K562 (cell line): Measurements from ENCODE around the gene ZSWIM4. TPM values are rescaled to one million over a fixed set of nuclear protein-coding genes. Genes with fewer than 3 reads are reported as not detected.
A peak's percentile ranks its signal among the peaks of the same experiment; 100 is the strongest.
"Not testable (repeated sequence)": the region's sequence is repeated elsewhere in the genome, so short reads cannot be mapped to it uniquely, and the experiment has no call there.

Experiments used
- ATAC-seq: fragments of 200-7000 bp; cut with Tn5 transposase; 3 replicates; pipeline ENCODE4 v1.9.1; 2020; ENCODE audit warnings: moderate library complexity
- BruUV-seq: library from RNA; stranded (reverse); fragments of 400-500 nt; replicated peaks from 2 replicates; lab custom pipeline; 2021; lab: Mats Ljungman, UMichigan
- CTCF ChIA-PET: fragments of 300-600 bp; formaldehyde crosslinking; extraction: SDS; loops from one replicate; lab custom pipeline; 2021; ENCODE audit warnings: low intra/inter-chr PET ratio; lab: Yijun Ruan, JAX
- POLR2A ChIA-PET: fragments of 300-600, 350-650 bp; sonication (Branson Sonifier 250); formaldehyde crosslinking; extraction: SDS; loops from one replicate; lab custom pipeline; 2021; ENCODE audit warnings: antibody characterized with exemption, inconsistent platforms; lab: Yijun Ruan, JAX
- DNase-seq, 4 experiments: peaks; one replicate each; pipeline versions ENCODE4 v3.0.0 to v3.0.0-alpha.2; 2011 to 2018; ENCODE audit warnings: low spot score in 3 of 4, mixed read lengths in 3 of 4; ENCODE audit errors: extremely low read depth in 1 of 4
- FAIRE-seq: peaks from 2 replicates; lab custom pipeline; 2011; peaks lifted over from hg19 to GRCh38; lab: Jason Lieb, UNC
- H2AFZ ChIP-seq: 2 replicates; pipeline ENCODE4 v1.6.0; 2011; ENCODE audit warnings: low read depth, low read length, control low read depth, inconsistent platforms
- H3K27ac ChIP-seq: fragments of 200-600 bp; 3 replicates; pipeline ENCODE4 v1.8.0; 2011; ENCODE audit warnings: low read depth, mild to moderate bottlenecking, control low read depth, inconsistent platforms, low read length, moderate library complexity, mixed read lengths; ENCODE audit errors: extremely low read depth
- H3K27me3 ChIP-seq, 2 experiments: fragments of 300-600 bp in 1 of 2; 2 replicates in 1 of 2; 3 replicates in 1 of 2; pipeline versions ENCODE4 v1.6.0 to v1.8.0; 2011; ENCODE audit warnings: inconsistent platforms in 2 of 2, low read length in 2 of 2, mild to moderate bottlenecking in 1 of 2, mixed read lengths in 1 of 2, moderate library complexity in 1 of 2; ENCODE audit not compliant: control insufficient read depth in 2 of 2, insufficient read depth in 2 of 2
- H3K36me3 ChIP-seq: fragments of 300-600 bp; 3 replicates; pipeline ENCODE4 v1.8.0; 2011; ENCODE audit warnings: mild to moderate bottlenecking, low read length, inconsistent platforms; ENCODE audit not compliant: control insufficient read depth, insufficient read depth
- H3K4me1 ChIP-seq, 2 experiments: fragments of 200-600 bp in 1 of 2; replicated peaks in 1 of 2; 2 replicates in 1 of 2; 3 replicates in 1 of 2; pipeline versions ENCODE4 v1.5.1 to v1.8.0; 2011; ENCODE audit warnings: inconsistent platforms in 2 of 2, low read length in 2 of 2, mild to moderate bottlenecking in 1 of 2, mixed read lengths in 1 of 2, moderate library complexity in 1 of 2; ENCODE audit not compliant: control insufficient read depth in 2 of 2, insufficient read depth in 2 of 2
- H3K4me2 ChIP-seq: 2 replicates; pipeline ENCODE4 v1.6.1; 2011; ENCODE audit warnings: low read length, control low read depth, inconsistent platforms, mixed read lengths; ENCODE audit not compliant: insufficient read depth
- H3K4me3 ChIP-seq: fragments of 200-600 bp; sonication (generic), shearing (Covaris generic); 2 replicates; pipeline ENCODE4 v1.5.1; 2016; ENCODE audit warnings: control low read depth, inconsistent platforms
- H3K79me2 ChIP-seq: fragments of 200-600 bp; 3 replicates; pipeline ENCODE4 v1.8.0; 2011; ENCODE audit warnings: low read length, inconsistent platforms; ENCODE audit not compliant: control insufficient read depth, insufficient read depth
- H3K9ac ChIP-seq, 2 experiments: 2 replicates each; pipeline versions ENCODE4 v1.6.0 to v1.6.1; 2011; ENCODE audit warnings: low read depth in 2 of 2, low read length in 2 of 2, control low read depth in 1 of 2, inconsistent platforms in 1 of 2, mild to moderate bottlenecking in 1 of 2, mixed read lengths in 1 of 2; ENCODE audit not compliant: insufficient read depth in 1 of 2
- H3K9me1 ChIP-seq: one replicate; pipeline ENCODE4 v1.6.0; 2011; ENCODE audit warnings: inconsistent platforms, mild to moderate bottlenecking, low read length, moderate library complexity; ENCODE audit not compliant: control insufficient read depth, insufficient read depth
- H3K9me3 ChIP-seq: replicated peaks from 2 replicates; pipeline ENCODE4 v1.5.1; 2011; ENCODE audit warnings: low read depth, low read length, inconsistent platforms; ENCODE audit not compliant: control insufficient read depth, insufficient read depth
- H4K20me1 ChIP-seq: replicated peaks from 2 replicates; pipeline ENCODE4 v1.6.1; 2011; ENCODE audit warnings: low read length, inconsistent platforms, mixed read lengths; ENCODE audit not compliant: control insufficient read depth, insufficient read depth
- BHLHE40 ChIP-seq: IDR thresholded peaks from 2 replicates; pipeline ENCODE4 v1.6.1; 2011; ENCODE audit warnings: low read length, improper control_type of control experiment
- CBX5 ChIP-seq: IDR thresholded peaks from 2 replicates; pipeline ENCODE4 v1.6.1; 2014; ENCODE audit warnings: low read depth, borderline replicate concordance
- EGR1 ChIP-seq: fragments of 450-650 bp; conservative IDR thresholded peaks from 2 replicates; pipeline ENCODE4 v1.6.1; 2017; ENCODE audit warnings: mild to moderate bottlenecking
- FOSL1 ChIP-seq: fragments of 200-800 bp; sonication (Bioruptor generic); conservative IDR thresholded peaks from 2 replicates; pipeline ENCODE4 v1.6.1; 2016; ENCODE audit warnings: missing genetic modification characterization, missing compliant biosample characterization
- GATA2 ChIP-seq: sonication (generic); formaldehyde crosslinking; IDR thresholded peaks from 2 replicates; pipeline ENCODE4 v1.4.0; 2020; ENCODE audit warnings: mild to moderate bottlenecking, missing genetic modification reagents
- HNRNPH1 ChIP-seq: fragments of 200-400 bp; formaldehyde crosslinking; optimal IDR thresholded peaks from 2 replicates; pipeline ENCODE3; 2017; ENCODE audit warnings: low read depth, mild to moderate bottlenecking, low read length, moderate library complexity
- ILF3 ChIP-seq: fragments of 450-650 bp; IDR thresholded peaks from 2 replicates; pipeline ENCODE4 v1.6.1; 2018; ENCODE audit warnings: antibody characterized with exemption, mild to moderate bottlenecking, moderate library complexity, borderline replicate concordance
- NR4A1 ChIP-seq, 2 experiments: fragments of 250-450 bp in 1 of 2; fragments of 450-650 bp in 1 of 2; sonication (Bioruptor Pico) in 1 of 2; IDR thresholded peaks; 2 replicates each; pipeline versions ENCODE4 v1.4.0 to v1.6.1; 2016 to 2020; ENCODE audit warnings: mild to moderate bottlenecking in 2 of 2, missing compliant biosample characterization in 1 of 2, missing genetic modification characterization in 1 of 2, moderate library complexity in 1 of 2
- POU5F1 ChIP-seq: fragments of 150-350 bp; IDR thresholded peaks from 2 replicates; pipeline ENCODE4 v1.6.1; 2014; ENCODE audit warnings: borderline replicate concordance, low read length, low read depth, mild to moderate bottlenecking; ENCODE audit not compliant: partially characterized antibody
- RBM25 ChIP-seq: fragments of 200-400 bp; formaldehyde crosslinking; IDR thresholded peaks from 2 replicates; pipeline ENCODE4 v1.6.1; 2018; ENCODE audit warnings: low read length, low read depth, moderate library complexity; ENCODE audit not compliant: severe bottlenecking
- ZFP1 ChIP-seq: fragments of 450-650 bp; formaldehyde crosslinking; IDR thresholded peaks from 2 replicates; pipeline ENCODE4 v1.4.0; 2020; ENCODE audit warnings: mild to moderate bottlenecking, mixed read lengths
- ZFP36 ChIP-seq: fragments of 150-350 bp; IDR thresholded peaks from 2 replicates; pipeline ENCODE4 v1.6.1; 2018; ENCODE audit warnings: low read length, low read depth; ENCODE audit not compliant: partially characterized antibody
- WGBS: fragments of 100-300 bp; shearing (Covaris generic); methylation state at CpG from one replicate; pipeline ENCODE4 v1.1.6; 2016; ENCODE audit warnings: low coverage, mixed read lengths; ENCODE audit not compliant: insufficient coverage; ENCODE audit errors: missing lambda C conversion rate; 5-methylcytosine and 5-hydroxymethylcytosine counted together
- in situ Hi-C: fragments of 300-500 bp; cut with MboI; formaldehyde crosslinking; loops from 4 replicates; pipeline ENCODE4 v1.15.0; 2018; ENCODE audit warnings: inconsistent platforms, mixed read lengths
- intact Hi-C: fragments of 100-400 bp; cut with micrococcal nuclease; formaldehyde crosslinking; loops from 2 replicates; pipeline ENCODE4 v1.14.2; 2022
- polyA plus RNA-seq, 8 experiments: library from polyadenylated mRNA; depleted of rRNA in 4 of 8; stranded (reverse) in 5 of 8; unstranded in 3 of 8; fragments of >200 nt; fragmentation: Nextera tagmentation in 2 of 8; fragmentation: Illumina TruSeq in 1 of 8; extraction: Ambion mirVana in 2 of 8; extraction: Trizol in 1 of 8; gene quantifications; 2 replicates each; pipeline versions ENCODE4 v1.2.1 to v1.2.3, GENCODE V29; 2011 to 2014; ENCODE audit warnings: inconsistent platforms in 1 of 8, missing spikeins in 1 of 8
- total RNA-seq, 7 experiments: library from RNA; depleted of rRNA in 6 of 7; stranded (reverse); fragments of >200 nt in 6 of 7; fragmentation: Illumina TruSeq in 2 of 7; extraction: Trizol in 2 of 7; gene quantifications; 2 replicates each; pipeline versions ENCODE4 v1.2.1 to v1.2.3, GENCODE V29; 2011 to 2021; ENCODE audit warnings: low replicate concordance in 1 of 7

ZSWIM4 gene
- total and polyA plus RNA-seq, 9 of the 15 experiments (the other 6 are each of a cell fraction or from before 2014, with no cell fraction given), result 0.25 to 3.7 (median 0.79) TPM; not detected in 2

DNA sequence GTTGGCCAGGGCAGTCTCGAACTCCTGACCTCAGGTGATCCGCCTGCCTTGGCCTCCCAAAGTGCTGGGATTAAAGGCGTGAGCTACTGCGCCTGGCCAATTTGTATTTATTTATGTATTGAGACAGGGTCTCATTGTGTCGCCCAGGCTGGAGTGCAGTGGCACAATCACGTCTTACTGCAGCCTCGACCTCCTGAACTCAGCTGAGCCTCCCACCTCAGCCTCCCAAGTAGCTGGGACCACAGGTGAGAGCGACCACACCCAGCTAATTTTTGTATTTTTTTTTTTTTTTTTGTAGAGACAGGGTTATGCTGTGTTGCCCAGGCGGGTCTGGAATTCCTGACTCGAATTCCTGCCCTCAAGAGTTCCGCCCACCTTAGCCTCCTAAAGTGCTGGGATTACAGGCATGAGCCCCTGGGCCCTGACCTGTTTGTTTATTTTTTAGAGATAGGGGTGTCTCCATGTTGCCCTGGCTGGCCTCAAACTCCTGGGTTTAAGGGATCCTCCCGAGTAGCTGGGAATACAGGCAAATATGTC lies 57.0 kb downstream of the ZSWIM4 start:
- POLR2A ChIA-PET, result interaction anchor here (0.6 to 1.5 kb wide), 3 partner anchors 11 to 285 kb away, joined by 3 to 5 read pairs (median 3); no protein-coding TSS in a partner anchor
- H3K9me1 ChIP-seq, intact Hi-C loops, H4K20me1 ChIP-seq, CTCF ChIA-PET, DNase-seq, H3K9me3 ChIP-seq, H2AFZ ChIP-seq, H3K4me2 ChIP-seq, H3K9ac ChIP-seq, FAIRE-seq, ATAC-seq, H3K27ac ChIP-seq, H3K4me3 ChIP-seq, in situ Hi-C loops, H3K36me3 ChIP-seq, BruUV-seq, H3K27me3 ChIP-seq, H3K79me2 ChIP-seq: not testable (repeated sequence)
- 71% methylated on average over 12 of the region's 12 CpGs for WGBS
- H3K4me1 ChIP-seq, result peaks cover 36 to 59% of the 10 kb centered on the region in 2 experiments

DNA sequence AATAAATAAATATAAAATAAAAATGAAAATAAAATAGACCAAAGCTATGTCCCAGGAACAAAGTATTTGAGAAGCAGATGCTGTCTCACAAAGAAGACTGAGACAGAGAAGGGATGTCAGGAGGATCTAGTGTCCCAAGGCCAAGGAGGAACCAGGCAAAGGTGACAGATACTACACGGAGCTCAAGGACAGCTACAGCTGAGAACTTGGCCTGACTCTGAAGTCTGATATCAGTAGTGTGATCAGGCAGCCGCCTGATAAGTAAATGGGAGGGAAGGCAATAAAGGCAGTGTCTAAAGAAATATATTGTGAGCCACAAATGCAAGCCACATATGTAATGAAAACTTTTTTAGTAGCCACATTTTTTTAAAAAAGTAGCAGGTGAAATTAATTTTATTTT lies 61.3 kb downstream of the ZSWIM4 start:
- 4% methylated on average over 2 of the region's 2 CpGs for WGBS
- Histone ChIP-seq H3K9me3 (no peaks in the 10 kb centered on the region), H3K27ac (peak overlapping the region; percentile 36; the same call in 1 of the 3 replicates), H3K27me3 (no peaks in the 10 kb centered on the region), H3K4me2 (peak overlapping the region; percentile 49; the same call in 1 of the 2 replicates), H4K20me1 (no peaks in the 10 kb centered on the region), H2AFZ (no peak overlapping the region), H3K4me1 (peaks cover 21 to 24% of the 10 kb centered on the region in 2 experiments), H3K9ac (peak overlapping the region in 1 of 2 experiments; percentile 17; a peak in 1 of 4 replicates), H3K36me3 (no peaks in the 10 kb centered on the region), H3K4me3 (no peak overlapping the region), H3K79me2 (no peaks in the 10 kb centered on the region), H3K9me1 (no peaks in the 10 kb centered on the region)
- ATAC-seq (peak; percentile 20; the same call in 1 of the 3 replicates), FAIRE-seq (peak; percentile 75), DNase-seq (peak in 1 of 4 experiments; percentile 71)
- in situ Hi-C loops, result no loop called here
- CTCF ChIA-PET, result no interaction called here
- intact Hi-C loops, result no loop called here
- POLR2A ChIA-PET, result interaction anchor here (0.5 to 0.8 kb wide), 4 partner anchors 10 to 188 kb away, joined by 3 read pairs; partner anchors contain the start of gene MRI1
- no TSS peak for BruUV-seq
- no peak for TF ChIP-seq ZFP1 (CRISPR knock-in tag)
- TF ChIP-seq FOSL1 (tag), result 0 out of 2 replicates have a peak, but pooled peaks have one; percentile 21
- peak; percentile 4 for TF ChIP-seq ZFP36
- peak; percentile 34; the same call in 1 of the 2 replicates for TF ChIP-seq BHLHE40
- no peak for TF ChIP-seq RBM25
- no peak for TF ChIP-seq EGR1
- no peak for TF ChIP-seq CBX5
- no peak for TF ChIP-seq NR4A1 (CRISPR knock-in tag; IDR thresholded peaks at IDR 0.05)
- no peak for TF ChIP-seq NR4A1 (tag; IDR thresholded peaks at IDR 0.05)
- TF ChIP-seq HNRNPH1, result no peak
- TF ChIP-seq GATA2 (CRISPR knock-in tag), result peak; percentile 20; the same call in 1 of the 2 replicates
- no peak for TF ChIP-seq POU5F1
- no peak for TF ChIP-seq ILF3
